SK-N-MC (cell line): ENCODE data around the gene IFT81.

ENCODE experiments used
- EZH2 ChIP-seq: fragments of 200-600 bp; sonication (generic); IDR thresholded peaks from one replicate; pipeline ENCODE4 v1.6.1; 2017; ENCODE audit warnings: antibody characterized with exemption
- POLR2AphosphoS5 ChIP-seq: IDR thresholded peaks from 2 replicates; pipeline ENCODE4 v1.6.1; 2012; ENCODE audit warnings: mild to moderate bottlenecking, low read depth, low read length, borderline replicate concordance

- no peak for TF ChIP-seq EZH2
- TF ChIP-seq POLR2AphosphoS5, result no peak
Observed at GRCh38 chr12:110079477-110080400, 44.4 kb upstream of the IFT81 start.
